Measurements from ENCODE around the gene HNRNPUL2.

GRCh38 chr11:62747475-62748160 is 20.4 kb upstream of the HNRNPUL2 start:
- no peak for TF ChIP-seq CTCF (IDR thresholded peaks at IDR 0.05)
- no peak for TF ChIP-seq POLR2A (IDR thresholded peaks at IDR 0.05)
- TF ChIP-seq EP300 (IDR thresholded peaks at IDR 0.05): no peak
